A204.1 (cell line): ENCODE data around the gene PRKCE.
"Not testable (repeated sequence)": the region's sequence is repeated elsewhere in the genome, so short reads cannot be mapped to it uniquely, and the experiment has no call there.

Experiments
- FAIRE-seq: peaks from 2 replicates; lab custom pipeline; 2012; peaks lifted over from hg19 to GRCh38; lab: Jason Lieb, UNC

The PRKCE gene

DNA sequence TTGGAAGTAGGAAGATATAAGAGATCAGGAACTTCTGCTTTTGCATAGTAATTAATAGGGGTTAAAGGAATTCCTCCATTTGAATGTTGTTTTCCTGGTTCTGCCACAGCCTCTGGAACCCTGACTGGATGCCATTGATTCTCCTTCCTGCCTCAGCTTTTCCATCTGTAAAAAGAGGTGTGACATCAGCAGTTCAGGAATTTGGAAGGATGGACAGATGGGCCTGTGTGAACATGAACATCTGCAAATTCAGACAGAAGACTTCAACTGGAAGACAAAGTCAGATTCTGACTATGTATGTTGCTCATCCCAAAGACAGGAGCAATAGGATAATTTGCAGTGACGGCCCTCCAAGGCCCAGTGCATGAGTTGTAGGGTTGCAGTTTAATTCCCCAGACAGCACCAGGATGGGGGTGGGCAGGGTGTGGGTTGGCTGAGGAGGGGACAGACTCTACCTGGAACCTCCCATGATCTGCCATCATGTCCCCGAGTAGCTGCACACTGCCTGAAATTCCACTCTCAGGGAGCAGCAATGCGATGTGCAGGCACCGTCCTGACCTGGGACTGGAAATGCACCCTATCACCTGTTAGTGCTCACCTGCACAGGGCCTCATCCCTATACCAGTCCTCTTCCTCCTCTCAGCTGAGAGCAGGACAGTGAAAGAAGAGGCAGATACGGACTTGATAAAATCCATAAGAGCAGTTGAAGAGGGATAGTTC is 546.8 kb downstream of the PRKCE start:
- no peak for FAIRE-seq

DNA sequence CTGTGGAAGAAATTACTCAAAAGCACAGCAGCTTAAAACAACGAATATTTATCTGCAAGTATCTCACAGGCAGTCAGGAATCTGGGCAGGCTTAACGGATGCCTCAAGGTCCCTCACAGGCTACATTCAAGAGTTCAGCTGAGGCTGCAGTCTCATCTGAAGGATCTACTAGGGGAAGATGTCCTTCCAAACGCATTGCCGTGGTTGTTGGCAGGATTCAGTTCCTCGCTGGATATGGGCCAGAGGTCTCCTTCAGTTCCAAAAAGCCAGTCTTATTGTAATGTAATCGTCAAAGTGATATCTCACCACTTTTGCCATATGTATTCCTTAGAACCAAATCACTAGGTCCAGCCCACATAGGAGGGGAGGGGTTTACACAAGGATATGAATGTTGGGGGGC is 547.5 kb downstream of the PRKCE start:
- no peak for FAIRE-seq

DNA sequence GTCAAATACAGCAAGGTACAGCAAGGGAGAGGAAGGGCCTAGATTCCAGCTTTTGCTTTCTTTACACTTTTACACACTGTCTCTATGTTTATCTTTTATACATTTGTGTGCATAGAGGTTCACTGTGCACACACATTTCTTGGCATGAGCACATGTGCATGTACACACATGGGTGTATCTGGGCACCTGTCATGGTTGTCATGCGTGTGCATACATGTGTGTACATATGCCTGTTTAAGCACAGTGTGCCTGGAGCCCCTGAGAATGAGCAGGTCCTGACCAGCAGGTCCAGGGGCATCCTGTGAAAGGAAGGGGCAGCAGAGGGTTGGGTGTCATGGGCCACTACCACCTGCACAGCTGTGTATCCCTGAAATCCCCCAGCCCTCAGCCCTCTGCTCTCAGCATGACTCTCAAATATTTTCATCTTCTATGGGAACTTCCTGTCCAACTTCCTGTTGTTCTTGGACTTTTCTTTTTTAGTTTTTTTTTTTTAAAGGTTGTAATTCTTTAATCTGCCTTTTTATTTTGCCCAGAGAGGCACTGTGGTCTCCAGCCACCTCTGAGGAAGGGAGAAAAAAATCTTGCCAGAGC is 548.7 kb downstream of the PRKCE start:
- no peak for FAIRE-seq

DNA sequence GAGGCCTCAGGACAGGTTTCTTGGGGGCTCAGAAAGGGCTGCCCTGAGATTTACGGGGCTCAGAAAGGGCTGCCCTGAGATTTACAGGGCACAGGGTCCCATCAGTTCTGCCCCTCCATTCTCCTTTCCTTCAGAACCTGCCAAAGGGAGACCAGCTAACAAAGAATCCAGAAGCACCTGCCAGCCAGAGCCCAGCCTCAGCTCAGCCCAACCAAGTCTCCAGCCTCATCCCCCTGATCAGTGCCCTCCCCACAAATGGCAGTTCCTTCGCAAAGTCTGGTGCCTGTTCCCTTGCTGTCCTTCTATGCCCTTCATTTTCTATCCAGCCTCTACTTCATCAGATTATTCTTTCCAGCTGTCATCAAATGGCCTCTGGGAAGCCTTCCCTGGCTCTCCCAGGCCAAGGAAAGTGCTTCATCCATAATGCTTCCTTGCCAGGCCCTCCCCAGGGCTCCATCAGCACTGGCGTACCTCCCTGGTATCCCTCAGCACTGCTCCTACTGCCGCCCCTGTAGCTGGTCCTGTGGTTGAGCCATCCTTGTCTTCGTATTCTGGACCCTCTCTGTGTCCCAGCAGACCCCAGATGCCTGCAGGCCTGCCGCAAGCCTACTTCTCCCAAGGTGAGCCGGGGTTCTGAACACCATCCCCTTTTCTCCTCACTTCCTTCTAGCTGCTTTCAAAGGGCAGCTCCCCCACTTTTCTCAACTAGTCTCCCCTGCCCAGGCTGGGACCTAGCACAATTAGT is 549.6 kb downstream of the PRKCE start:
- no peak for FAIRE-seq

DNA sequence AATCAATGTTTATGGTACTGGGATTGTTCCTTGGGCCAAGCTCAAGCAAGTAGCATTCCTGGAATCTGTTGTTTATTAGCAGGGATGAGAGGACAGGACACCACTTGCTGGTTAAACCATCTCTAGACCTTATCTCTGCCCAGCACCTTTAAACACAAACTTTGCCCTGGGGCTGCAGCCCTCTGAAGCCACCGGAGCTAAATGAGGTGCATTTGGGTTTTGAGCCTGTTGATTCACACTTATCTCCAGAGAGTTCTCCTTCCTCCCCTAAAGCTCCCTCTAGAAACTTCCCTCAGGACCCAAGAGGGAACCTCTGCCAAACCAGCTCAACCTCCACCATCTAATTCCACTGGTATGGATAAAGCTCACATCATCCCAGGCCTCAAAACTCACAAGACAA is 551.0 kb downstream of the PRKCE start:
- no peak for FAIRE-seq

DNA sequence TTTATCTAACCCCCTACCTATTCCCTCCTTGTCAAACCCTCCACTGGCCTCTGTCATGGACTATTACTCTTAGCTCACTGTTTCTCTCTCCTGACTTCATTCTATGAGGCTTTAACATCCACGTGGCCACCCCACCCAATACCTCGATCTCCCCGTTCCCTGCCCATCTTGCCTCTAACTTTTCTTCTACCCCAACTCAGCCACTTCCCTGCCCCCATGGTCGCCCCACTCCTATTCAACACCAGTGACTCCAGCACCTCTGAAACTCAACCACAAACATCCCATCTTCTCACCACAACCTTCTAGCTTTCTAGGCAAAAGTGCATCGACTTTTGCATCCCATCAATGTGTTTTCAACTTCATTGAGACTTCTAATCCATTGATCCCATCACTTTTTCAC is 551.5 kb downstream of the PRKCE start:
- no peak for FAIRE-seq

DNA sequence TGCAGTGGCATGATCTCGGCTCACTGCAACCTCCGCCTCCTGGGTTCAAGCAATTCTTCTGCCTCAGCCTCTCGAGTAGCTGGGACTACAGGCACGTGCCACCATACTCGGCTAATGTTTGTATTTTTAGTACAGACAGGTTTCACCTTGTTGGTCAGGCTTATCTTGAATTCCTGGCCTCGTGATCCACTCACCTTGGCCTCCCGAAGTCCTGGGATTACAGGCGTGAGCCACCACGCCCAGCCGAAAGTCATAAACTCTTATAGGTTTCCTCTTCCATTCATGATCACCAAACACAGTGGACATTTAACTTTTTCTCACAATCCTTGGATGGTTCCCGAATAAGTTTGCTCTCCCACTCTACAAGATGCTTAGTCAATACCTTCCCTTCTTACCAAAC is 552.2 kb downstream of the PRKCE start:
- FAIRE-seq = not testable (repeated sequence)

DNA sequence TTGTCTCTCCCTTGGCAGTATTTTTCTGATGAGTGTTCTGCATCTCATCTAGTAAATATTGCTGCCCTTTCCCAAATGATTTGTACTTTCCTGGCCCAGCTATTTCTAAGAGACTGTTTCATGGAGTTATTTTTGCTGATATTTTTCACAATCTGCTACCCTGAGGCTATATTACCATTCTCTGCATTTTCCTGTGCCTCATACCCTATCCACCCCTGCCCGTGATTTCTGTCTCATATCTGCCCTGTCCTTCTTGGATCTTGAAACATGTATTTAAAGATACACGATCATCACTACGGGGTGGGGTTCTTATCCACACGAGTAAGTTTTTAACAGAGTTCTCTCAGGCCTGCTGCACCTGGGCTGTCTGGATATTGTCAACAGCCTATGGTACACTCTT is 556.1 kb downstream of the PRKCE start:
- FAIRE-seq = no peak

DNA sequence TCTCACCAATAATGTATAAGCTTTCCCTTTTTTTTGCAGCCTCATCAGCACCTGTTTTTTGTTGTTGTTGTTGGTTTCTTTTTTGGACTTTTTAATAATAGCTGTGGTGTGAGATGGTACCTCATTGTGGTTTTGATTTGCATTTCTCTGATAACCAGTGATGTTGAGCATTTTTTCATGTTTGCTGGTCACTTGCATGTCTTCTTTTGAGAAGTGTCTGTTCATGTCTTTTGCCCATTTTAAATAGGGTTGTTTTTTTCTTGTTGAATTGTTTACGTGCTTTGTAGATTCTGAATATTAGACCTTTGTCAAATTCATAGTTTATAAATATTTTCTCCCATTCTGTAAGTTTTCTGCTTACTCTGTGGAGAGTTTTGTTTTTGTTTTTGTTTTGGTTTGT is 557.3 kb downstream of the PRKCE start:
- no peak for FAIRE-seq

DNA sequence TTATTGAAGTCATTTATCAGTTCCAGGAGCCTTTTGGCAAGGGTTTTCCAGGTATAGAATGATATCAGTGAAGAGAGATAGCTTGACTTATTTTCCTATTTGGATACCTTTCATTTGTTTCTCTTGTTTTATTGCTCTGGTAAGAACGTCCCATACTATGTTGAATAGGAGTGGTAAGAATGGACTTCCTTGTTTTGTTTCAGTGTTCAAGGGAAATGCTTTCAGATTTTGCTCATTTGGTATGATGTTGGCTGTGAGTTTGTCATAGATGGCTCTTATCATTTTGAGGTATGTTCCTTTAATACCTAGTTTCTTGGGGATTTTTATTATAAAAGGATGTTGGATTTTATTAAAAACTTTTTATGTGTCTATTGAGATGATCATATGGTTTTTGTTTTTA is 558.6 kb downstream of the PRKCE start:
- no peak for FAIRE-seq

DNA sequence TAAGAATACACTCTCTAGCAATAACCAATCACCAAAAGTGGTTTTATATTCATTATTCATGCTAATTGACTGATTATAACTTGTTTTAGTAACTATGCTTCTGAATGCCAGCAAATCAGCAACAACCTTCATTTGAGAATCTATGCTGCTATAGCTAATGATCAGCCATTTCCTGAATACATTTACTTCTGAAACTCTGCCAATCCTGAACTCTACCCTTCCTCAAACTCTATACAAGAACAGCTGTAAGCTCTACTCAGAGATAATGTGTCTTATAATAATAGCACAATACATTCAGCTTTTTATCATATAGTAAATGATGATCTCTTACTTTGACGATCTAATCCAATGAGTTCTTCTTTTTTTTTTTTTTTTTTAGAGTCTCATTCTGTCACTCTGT is 560.0 kb downstream of the PRKCE start:
- no peak for FAIRE-seq

DNA sequence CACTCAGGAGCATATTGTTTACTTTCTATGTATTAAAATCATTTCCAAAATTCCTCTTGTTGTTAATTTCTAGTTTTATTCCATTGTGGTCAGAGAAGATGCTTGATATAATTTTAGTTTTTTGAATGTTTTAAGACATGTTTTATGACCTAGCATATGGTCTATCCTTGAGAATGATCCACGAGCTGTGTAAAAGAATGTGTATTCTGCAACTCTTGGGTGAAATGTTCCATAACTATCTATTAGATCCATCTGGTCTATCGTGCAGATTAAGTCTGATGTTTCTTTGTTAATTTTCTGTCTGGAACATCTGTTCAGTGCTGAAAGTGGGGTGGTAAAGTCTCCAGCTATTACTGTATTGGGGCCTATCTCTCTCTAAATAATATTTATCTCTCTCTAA is 562.4 kb downstream of the PRKCE start:
- no peak for FAIRE-seq

DNA sequence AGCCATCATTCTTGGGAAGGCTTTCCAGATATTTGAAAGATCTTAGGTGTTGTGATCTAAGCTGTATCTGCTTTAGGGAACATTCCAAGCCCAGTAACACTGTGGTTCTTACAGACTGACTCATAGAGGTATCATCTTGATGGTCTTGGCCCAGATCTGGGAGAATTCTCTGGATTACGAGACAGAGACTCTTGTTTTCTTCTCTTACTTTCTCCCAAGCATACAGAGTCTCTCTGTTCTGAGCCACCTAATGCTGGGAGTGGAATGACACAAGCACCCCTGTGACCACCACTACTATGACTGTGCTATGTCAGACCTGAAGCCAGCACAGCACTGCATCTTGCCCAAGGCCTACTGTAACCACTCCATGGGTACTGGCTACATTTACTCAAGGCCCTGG is 564.7 kb downstream of the PRKCE start:
- no peak for FAIRE-seq

DNA sequence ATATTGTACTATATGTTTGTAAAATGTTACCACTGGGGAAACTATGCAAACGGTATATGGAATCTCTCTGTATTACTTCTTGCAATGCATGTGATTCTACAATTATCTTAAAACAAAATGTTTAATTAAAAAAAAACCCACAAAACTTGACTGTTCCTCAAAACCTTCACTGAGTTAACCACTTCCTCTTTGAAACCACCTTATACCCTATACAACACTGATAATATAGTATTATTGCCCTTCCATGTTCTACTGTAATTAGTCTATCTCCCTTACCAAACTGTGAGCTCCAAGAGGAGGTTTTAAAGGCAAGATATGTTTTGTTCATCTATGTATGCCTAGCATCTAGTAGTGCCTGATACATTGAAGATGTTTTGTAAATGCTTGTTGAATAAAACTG is 572.0 kb downstream of the PRKCE start:
- FAIRE-seq = not testable (repeated sequence)

DNA sequence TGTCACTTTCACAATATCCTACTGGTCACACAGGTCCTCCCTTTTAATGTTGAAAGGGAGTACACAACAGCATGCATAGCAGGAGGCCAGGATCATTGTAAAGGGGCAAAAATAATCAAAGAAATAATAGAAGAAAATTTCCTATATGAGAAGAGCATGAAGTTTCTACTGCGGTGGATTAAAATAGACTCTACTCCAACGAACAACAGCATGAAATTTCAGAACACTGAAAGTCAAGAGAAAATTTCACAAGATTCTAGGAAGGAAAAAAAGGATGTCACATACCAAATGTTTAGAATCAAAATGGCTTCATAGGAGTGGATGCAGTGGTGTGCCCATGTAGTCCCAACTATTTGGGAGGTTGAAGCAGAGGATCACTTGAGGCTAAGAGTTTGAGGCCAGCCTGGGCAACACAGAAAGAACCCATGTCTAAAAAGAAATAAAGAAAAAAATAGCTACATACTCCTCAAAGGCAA is 573.7 kb downstream of the PRKCE start:
- no peak for FAIRE-seq

DNA sequence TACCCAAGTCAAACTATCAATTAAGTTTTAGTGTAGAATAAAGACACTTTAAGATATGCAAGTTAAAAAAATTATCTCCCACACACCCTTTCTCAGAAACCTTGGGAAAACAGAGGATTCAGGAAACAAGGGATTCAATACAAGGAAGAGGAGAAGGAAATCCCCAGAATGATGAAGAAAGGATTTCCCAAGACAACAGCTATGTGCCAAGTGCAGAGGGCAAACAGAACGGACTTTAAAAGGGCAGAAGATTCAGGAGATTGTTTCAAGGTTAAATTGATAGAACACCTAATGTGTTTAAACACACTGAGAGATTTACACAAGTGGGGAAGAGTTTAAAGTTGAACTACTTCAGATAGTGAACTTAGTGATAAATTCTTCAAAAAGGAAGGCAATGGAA is 574.3 kb downstream of the PRKCE start:
- no peak for FAIRE-seq

DNA sequence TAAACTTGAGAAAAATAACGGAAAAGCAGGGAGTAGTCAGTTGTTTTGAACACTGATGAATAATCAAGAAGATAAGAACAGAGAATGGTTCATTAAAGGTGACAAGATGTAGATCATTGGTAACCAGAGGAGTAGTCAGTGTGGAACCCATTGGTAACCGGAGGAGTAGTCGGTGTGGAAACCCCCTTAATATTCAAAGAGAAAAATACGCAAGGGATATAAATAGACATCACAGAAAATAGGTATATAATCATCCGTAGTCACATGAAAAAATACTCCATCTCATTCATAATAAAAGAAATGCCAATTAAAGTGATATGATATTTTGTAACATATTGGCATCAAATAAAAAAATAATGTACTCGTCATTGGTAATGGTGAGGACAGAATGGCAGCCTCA is 575.1 kb downstream of the PRKCE start:
- FAIRE-seq = no peak

DNA sequence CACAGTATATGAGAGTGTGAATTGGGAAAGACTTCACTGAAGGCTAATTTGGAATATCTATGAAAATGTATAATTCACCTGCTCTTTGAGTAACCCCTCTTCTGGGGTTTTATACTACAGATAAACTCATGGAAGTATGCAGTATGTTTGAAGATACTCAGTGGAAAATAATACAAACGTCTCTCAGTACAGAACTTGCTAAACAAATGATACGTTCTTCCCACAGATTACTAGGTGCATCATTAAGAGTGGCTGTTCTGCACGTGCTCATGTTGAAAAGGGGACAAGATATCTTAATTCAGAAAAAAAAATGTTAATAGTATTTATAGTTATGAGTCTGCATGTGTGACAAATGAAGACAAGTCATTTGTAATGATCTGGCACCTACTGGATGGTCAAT is 575.5 kb downstream of the PRKCE start:
- FAIRE-seq = no peak

DNA sequence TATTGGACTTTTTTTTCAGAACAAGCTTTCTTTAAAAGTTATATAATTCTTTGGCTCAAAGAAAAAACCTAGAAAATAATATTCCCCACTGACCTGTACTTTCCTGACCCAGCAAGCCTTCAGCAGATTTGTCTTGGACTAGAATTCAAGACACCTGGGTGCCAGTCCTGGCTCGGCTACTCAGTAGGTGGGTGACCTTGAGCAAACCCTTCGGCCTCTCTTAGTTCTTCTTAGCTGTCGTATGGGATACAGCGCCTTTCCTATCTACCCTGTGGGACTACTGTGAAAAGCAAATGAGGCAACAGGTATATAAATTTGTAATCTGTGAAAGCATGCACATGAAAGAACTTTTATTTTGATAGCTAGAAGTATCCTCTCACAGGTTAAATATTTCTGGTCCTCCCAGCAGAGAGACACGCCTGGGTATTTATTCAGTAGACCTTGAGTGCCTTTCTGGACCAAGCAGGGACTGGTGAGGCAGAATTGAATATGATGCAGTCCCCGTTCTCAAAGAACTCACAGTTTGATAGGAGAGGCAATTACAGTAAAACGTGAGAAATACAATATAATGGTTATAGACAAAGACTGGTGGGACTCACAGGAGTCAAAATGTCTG is 576.3 kb downstream of the PRKCE start:
- FAIRE-seq = no peak

DNA sequence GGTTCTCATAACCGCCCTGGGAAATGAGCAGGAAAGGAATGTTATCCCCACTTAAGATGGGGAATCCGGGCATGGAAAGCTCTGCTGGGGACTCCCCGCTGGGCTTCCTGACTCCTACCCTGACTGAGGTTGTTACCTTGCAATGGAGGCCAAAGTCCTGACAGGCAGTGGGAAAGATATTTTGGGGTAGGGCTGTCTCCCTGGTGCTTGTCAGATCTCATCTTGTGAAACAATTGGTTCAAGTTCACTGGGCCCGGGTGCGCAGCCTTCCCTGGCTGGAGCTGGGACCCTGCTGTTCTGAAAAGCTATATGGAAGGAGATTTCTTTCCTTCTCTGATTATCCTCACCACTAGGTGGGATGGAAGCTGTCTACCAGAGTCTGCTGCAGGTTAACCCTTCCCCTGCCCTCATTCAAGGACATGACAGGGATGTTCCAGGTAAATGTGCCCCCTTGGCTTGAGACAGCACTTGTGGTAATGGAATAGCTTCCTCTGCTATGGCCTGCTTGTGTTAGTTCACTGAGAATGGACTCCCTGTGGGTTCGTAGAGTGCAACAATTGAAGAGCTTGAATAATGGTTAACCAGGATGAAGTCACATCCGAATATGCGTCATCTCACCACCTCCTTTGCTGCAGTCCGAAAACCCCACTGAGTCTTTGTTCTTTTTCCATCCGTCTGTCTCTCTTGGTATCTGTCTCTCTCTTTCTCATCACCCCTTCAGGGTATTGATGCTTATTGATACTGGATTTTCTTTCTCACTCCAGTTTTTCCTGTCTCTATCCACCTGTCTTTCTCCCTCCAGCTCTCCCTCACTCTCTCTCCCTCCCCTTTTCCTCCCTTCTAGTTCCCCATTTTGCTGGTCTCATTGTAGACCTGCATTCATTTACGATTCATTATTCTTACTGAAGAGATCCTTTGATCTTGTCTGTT is 577.9 kb downstream of the PRKCE start:
- no peak for FAIRE-seq

DNA sequence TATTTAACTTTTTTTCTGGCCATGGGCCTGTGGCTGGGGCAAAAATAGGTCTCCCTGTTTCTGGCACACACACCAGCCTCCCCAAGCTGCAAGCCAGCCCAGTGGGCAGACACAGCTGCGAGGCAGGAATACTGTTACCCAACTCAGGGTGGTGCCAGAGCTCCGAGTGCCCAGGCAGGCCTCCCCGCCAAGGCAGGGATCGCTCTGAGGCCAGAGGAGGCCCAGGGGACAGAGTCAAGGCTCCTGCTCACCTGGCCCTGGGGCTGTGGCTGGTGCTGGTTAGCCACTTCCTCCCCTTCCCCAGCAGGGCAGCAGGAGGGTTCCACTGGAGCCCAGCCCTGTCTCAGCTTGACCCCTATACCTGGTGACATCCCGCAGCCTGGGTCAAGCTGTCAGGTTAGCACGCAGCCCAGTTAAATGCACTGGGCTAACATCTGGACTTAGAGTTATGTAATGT is 578.7 kb downstream of the PRKCE start:
- FAIRE-seq = no peak
